Adrenal gland (tissue), 12 donors: ENCODE results near the gene NDST1. TPM values are rescaled to one million over a fixed set of nuclear protein-coding genes. Genes with fewer than 3 reads are reported as not detected.
A peak's percentile ranks its signal among the peaks of the same experiment; 100 is the strongest.

ENCODE experiments used
- DNase-seq, 7 donors: peaks; one replicate each; pipeline ENCODE4 v3.0.0-alpha.2; 2019 to 2020
- H3K27ac ChIP-seq, 5 donors: fragments of 200-600 bp; sonication (generic) in 4 of 5; 1 replicate in 3 of 5; 2 replicates in 2 of 5; pipeline versions ENCODE4 v1.5.1 to v1.8.0; 2016 to 2020; ENCODE audit warnings: mild to moderate bottlenecking in 1 of 5
- H3K27me3 ChIP-seq: fragments of 200-600 bp; 2 replicates; pipeline ENCODE4 v1.8.0; 2021
- H3K36me3 ChIP-seq, 2 donors: fragments of 200-600 bp; replicated peaks in 1 of 2; 1 replicate in 1 of 2; 2 replicates in 1 of 2; pipeline versions ENCODE4 v1.5.1 to v1.8.0; 2018 to 2022
- H3K4me1 ChIP-seq, 2 donors: fragments of 200-600 bp; replicated peaks in 1 of 2; 1 replicate in 1 of 2; 2 replicates in 1 of 2; pipeline versions ENCODE4 v1.5.1 to v1.8.0; 2018 to 2021
- H3K4me3 ChIP-seq, 4 donors: fragments of 200-600 bp; sonication (generic) in 3 of 4; one replicate each; pipeline ENCODE4 v1.5.1; 2016 to 2018
- H3K9me3 ChIP-seq, 3 donors: fragments of 200-600 bp; sonication (generic) in 1 of 3; replicated peaks in 1 of 3; 1 replicate in 2 of 3; 2 replicates in 1 of 3; pipeline versions ENCODE4 v1.5.1 to v1.8.0; 2016 to 2021
- CTCF ChIP-seq, 6 experiments: fragments of 450-650 bp in 4 of 6; fragments of 200-600 bp in 2 of 6; sonication (generic) in 1 of 6; IDR thresholded peaks; 1 replicate in 5 of 6; 2 replicates in 1 of 6; pipeline versions ENCODE4 v1.5.1 to v1.8.0; 2016 to 2021; ENCODE audit warnings: antibody characterized with exemption in 6 of 6, mild to moderate bottlenecking in 2 of 6, moderate library complexity in 1 of 6
- POLR2A ChIP-seq, 2 donors: fragments of 450-650 bp; IDR thresholded peaks; one replicate each; pipeline ENCODE4 v1.6.1; 2017; ENCODE audit warnings: antibody characterized with exemption in 2 of 2, mild to moderate bottlenecking in 2 of 2, moderate library complexity in 1 of 2
- WGBS, 4 donors: extraction: QIAGEN DNeasy Blood & Tissue Kit in 2 of 4; methylation state at CpG; one replicate each; pipeline versions ENCODE4 v1.1.5 to v1.1.7; 2013 to 2017; 5-methylcytosine and 5-hydroxymethylcytosine counted together
- intact Hi-C, 2 donors: fragments of 100-400 bp; cut with DNase I; formaldehyde crosslinking; loops; one replicate each; pipeline versions ENCODE4 v1.14.1 to v1.15.0; 2022 to 2023
- polyA plus RNA-seq, 3 donors: library from polyadenylated mRNA; stranded (reverse); fragments of 200-250 nt in 2 of 3; fragments of 350-450 nt in 1 of 3; fragmentation: Illumina TruSeq in 1 of 3; extraction: RNeasy Lipid Tissue Mini Kit (QIAGEN cat#74804) in 1 of 3; gene quantifications; one replicate each; pipeline ENCODE4 v1.2.3, GENCODE V29; 2013 to 2014
- total RNA-seq, 9 donors: library from RNA; depleted of rRNA in 4 of 9; stranded (reverse); fragments of >200 nt in 4 of 9; fragments of 120-200 nt in 1 of 9; fragmentation: NEBNext Ultra II Directional in 1 of 9; extraction: Animal tissue kit (Norgen Biotek cat#: 25700) in 1 of 9; gene quantifications; one replicate each; pipeline versions ENCODE4 v1.1.0 to v1.2.4, GENCODE V29; 2013 to 2023
- donor health status: healthy with polysubstance abuse.
- donor health status: Bipolar disorder and iron deficiency.
- donor health status: DM: yes; HTN: yes; CAD: no.
- donor health status: DM: no; HTN: no; CAD: no.
- donor health status: DM: no; HTN: no; CAD: no.
- donor health status: DM: yes; HTN: yes; CAD: no.

The NDST1 gene
- total and polyA plus RNA-seq, 12 donors, result 9.6 to 154 (median 94.7) TPM

GRCh38 chr5:150508277-150508640 is 328 bp downstream of the NDST1 start:
- no peak for TF ChIP-seq POLR2A (IDR thresholded peaks at IDR 0.05)
- no peak for DNase-seq
- intact Hi-C loops, result no loop called here
- H3K9me3 ChIP-seq, result no peaks in the 10 kb centered on the region
- no peaks in the 10 kb centered on the region for H3K27me3 ChIP-seq
- H3K36me3 ChIP-seq, result no peaks in the 10 kb centered on the region
- peak overlapping the region in 4 of 5 donors; percentile 6 to 76 (median 54) for H3K27ac ChIP-seq
- WGBS, 4 donors, result 44 to 74% (median 54%) methylated on average over 2 of the region's 2 CpGs
- H3K4me3 ChIP-seq, result no peak overlapping the region
- H3K4me1 ChIP-seq, result peaks cover 73 to 96% of the 10 kb centered on the region in 2 donors

GRCh38 chr5:150508828-150509227 is 897 bp downstream of the NDST1 start:
- intact Hi-C loops, result no loop called here
- WGBS, 4 donors, result 28 to 52% (median 35%) methylated on average over 2 to 4 of the region's 4 CpGs
- H3K36me3 ChIP-seq, result no peaks in the 10 kb centered on the region
- H3K4me1 ChIP-seq, result peaks cover 67 to 94% of the 10 kb centered on the region in 2 donors
- no peaks in the 10 kb centered on the region for H3K27me3 ChIP-seq
- DNase-seq, result peak in 4 of 7 donors; percentile 52 to 70 (median 63)
- H3K9me3 ChIP-seq, result no peaks in the 10 kb centered on the region
- H3K4me3 ChIP-seq, result no peak overlapping the region
- TF ChIP-seq CTCF (IDR thresholded peaks at IDR 0.05), result no peak
- TF ChIP-seq POLR2A (IDR thresholded peaks at IDR 0.05), result no peak
- peak overlapping the region in 4 of 5 donors; percentile 6 to 76 (median 54) for H3K27ac ChIP-seq

GRCh38 chr5:150509992-150510391 is 2.1 kb downstream of the NDST1 start:
- intact Hi-C loops, result no loop called here
- whole genome bisulfite sequencing, 4 donors, result 82 to 92% (median 84%) methylated on average over 7 of the region's 7 CpGs
- Histone ChIP-seq H3K4me3 (no peak overlapping the region), H3K36me3 (no peaks in the 10 kb centered on the region), H3K27me3 (no peaks in the 10 kb centered on the region), H3K9me3 (no peaks in the 10 kb centered on the region), H3K27ac (peak overlapping the region in 3 of 5 donors; percentile 65 to 85 (median 76)), H3K4me1 (peaks cover 59 to 94% of the 10 kb centered on the region in 2 donors)
- no peak for DNase-seq
- TF ChIP-seq CTCF (IDR thresholded peaks at IDR 0.05) (no peak), POLR2A (IDR thresholded peaks at IDR 0.05) (no peak)

GRCh38 chr5:150510460-150511263 is 2.7 kb downstream of the NDST1 start:
- peaks cover 66 to 94% of the 10 kb centered on the region in 2 donors for H3K4me1 ChIP-seq
- no peaks in the 10 kb centered on the region for H3K27me3 ChIP-seq
- H3K4me3 ChIP-seq, result no peak overlapping the region
- no peaks in the 10 kb centered on the region for H3K36me3 ChIP-seq
- intact Hi-C loops, result no loop called here
- no peak for DNase-seq
- no peak for TF ChIP-seq POLR2A (IDR thresholded peaks at IDR 0.05)
- no peak for TF ChIP-seq CTCF (IDR thresholded peaks at IDR 0.05)
- WGBS, 4 donors, result 60 to 79% (median 67%) methylated on average over 8 to 12 of the region's 12 CpGs
- H3K27ac ChIP-seq, result peak overlapping the region in 3 of 5 donors; percentile 76 to 85 (median 84)
- no peaks in the 10 kb centered on the region for H3K9me3 ChIP-seq
